ENCODE data around the gene ARFRP1. TPM values are rescaled to one million over a fixed set of nuclear protein-coding genes. Genes with fewer than 3 reads are reported as not detected.
"Not testable (repeated sequence)": the region's sequence is repeated elsewhere in the genome, so short reads cannot be mapped to it uniquely, and the experiment has no call there.

Gene ARFRP1
- total RNA-seq, 1 donor from 2014 or later: 49.1 TPM

DNA sequence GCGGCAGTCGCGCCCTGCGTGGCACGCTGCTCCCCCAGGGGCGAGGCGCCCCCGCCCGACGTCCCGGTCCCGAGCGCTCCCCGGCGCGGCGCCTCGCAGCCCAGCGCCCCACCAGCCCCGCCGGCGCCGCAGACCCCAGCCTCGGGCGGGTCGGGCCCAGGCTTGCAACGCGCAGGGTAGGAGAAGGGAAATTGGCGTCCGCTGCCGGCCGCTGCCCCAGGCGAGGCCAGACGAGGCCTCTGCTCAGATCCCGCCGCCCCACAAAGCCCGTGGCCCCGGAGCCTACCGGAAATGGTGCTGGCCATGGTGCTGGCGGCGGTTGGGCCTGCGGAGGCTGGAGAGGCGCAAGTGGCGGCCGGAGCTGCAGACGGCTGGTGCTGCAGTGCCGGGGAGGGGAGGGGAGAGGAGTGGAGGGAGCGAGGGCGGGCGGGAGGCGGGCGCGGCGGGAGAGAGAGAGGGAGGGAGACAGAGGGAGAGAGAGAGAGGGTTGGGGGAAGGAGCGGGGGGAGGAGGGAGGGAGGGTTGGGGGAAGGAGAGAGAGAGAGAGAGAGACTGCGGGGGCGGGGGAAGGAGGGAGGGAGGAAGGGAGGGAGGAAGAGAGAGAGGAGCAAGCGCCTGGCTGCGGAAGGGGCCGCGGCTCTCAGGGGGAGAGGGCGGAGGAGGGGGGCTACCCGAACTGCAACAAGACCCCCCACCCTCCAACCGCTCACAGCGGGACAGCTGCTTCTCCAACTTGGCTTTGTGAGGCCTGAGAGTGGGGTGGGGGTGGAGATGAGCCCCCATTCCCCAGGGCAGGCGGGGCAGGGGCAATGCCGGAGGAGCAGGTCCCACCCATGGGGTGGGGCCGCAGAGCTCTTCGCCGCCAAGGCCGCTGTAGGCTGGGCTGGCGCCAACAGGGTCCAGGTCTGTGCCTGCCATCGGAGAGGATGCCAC lies 54.5 kb downstream of the ARFRP1 start, which contains the start of gene STMN3:
STMN3 (minus strand) TSS at position 384 of the 933 bp plus-strand sequence; CDS start at position 305, 79 bp downstream.
- ATAC-seq (peak; percentile 82), DNase-seq (ENCODE audit: low spot score) (peak; percentile 94)
- intact Hi-C loops (cut with DNase I): no loop called here

DNA sequence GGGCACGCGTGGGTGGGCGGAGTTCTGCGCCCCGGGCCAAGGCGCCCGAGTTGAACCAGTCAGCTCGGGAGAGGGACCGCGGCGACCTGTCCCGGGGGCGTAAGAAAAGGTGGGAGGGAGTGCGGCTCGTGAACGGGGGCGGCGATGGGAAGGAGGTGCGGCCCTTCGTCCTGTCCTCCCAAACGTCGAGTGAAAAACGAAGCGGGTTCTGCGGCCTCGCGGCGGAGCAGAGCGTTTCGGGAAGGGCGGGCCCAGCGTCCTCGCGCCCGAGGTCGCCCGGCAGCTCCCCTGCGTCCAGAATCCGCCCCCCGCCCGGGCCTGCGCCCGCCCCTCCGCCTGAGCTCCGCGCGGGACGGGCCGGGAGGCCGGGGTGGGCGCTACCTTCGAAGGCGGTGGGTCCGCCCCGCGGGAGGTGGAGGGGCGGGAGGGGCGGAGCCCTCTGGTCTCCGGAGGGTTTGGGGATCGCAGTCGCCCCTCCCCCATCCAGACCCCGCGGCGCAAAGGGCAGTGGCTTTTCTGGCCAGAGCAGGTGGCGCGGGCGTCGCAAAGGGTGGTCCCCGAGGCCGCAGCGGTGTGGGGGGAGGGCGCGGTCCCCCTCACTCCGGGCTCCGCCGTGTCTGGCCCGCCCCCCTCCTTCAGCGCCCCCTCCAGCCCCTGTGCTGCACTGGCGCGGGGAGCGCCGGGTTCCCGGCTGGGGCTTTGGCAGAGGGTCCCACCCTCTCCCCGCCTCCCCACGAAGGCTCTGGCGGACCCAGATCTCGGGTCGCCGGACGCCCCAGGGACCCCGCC lies 55.4 kb downstream of the ARFRP1 start:
- ATAC-seq (no peak), DNase-seq (ENCODE audit: low spot score) (no peak)
- intact Hi-C loops (cut with DNase I): no loop called here

DNA sequence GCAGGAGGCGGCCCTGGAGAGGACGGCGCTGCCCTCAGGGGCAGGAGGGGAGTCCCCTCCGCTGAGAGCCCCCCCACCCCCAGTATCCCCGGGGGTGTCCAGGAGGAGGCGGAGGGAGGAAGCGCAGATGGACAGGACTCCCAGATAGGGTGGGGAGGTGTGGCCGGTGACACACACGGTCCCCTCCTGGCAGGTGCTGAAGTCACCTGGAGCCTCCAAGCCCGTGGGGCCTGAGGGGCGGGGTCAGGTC lies 55.9 kb downstream of the ARFRP1 start:
- peak; percentile 7 for ATAC-seq
- intact Hi-C loops (cut with DNase I): no loop called here
- no peak for DNase-seq (ENCODE audit: low spot score)

DNA sequence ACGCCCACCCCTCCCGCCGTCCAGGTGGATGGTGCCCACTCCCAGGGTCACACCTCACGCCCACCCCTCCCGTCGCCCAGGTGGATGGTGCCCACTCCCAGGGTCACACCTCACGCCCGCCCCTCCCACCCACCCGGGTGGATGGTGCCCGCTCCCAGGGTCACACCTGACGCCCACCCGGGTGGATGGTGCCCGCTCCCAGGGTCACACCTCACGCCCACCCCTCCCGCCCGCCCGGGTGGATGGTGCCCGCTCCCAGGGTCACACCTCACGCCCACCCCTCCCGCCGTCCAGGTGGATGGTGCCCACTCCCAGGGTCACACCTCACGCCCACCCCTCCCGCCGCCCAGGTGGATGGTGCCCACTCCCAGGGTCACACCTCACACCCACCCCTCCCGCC lies 57.3 kb downstream of the ARFRP1 start:
- intact Hi-C loops (cut with DNase I); DNase-seq (ENCODE audit: low spot score); ATAC-seq: not testable (repeated sequence)

DNA sequence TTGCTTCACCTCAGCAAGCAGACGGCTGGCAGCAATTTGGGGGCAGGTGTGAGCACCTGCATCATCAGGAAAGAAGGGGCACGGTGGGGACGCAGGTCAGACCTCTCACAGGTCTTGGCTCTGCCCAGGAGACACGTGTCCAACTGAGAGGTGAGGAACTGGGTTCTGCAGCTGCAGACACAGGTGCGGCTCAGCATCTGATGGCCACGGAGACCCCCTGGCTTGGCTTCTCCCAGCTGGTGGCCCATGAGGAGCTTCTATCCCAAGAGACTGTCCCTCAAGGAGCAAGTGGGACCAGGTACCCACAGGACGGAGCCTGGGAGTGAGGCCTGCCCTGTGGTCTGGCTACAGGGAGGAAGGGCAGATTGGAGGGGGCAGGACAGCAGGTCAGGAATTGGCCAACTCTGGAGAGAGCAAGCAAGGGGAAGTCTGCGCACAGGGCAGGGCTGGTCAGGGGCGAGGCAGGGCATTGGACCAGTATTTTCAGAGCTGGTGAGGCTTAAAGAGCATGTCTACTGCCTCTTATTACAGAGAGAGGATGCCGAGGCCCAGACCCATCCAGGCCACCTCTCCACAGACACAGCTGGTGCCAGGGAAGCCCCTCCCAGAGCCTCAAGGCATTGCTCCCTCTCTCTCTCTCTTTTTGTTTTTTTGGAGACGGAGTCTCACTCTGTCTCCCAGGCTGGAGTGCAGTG lies 58.7 kb downstream of the ARFRP1 start:
- no peak for DNase-seq (ENCODE audit: low spot score)
- intact Hi-C loops (cut with DNase I): no loop called here
- ATAC-seq: no peak

Other genes starting within 250 kb of the ARFRP1 start
- gene KCNQ2, start 235.3 kb downstream of the ARFRP1 start, total RNA-seq: not detected
- 0.45 TPM for gene EEF1A2, start 208.9 kb downstream of the ARFRP1 start, total RNA-seq
- gene PPDPF, start 187.2 kb downstream of the ARFRP1 start, total RNA-seq: 257 TPM
- gene PTK6, start 170.6 kb downstream of the ARFRP1 start, total RNA-seq: 0.13 TPM
- gene SRMS, start 160.2 kb downstream of the ARFRP1 start, total RNA-seq: not detected
- 0.94 TPM for gene FNDC11, start 153.8 kb downstream of the ARFRP1 start, total RNA-seq
- gene HELZ2, start 133.7 kb downstream of the ARFRP1 start, total RNA-seq: 21.4 TPM
- gene GMEB2, start 80.9 kb downstream of the ARFRP1 start, total RNA-seq: 11.1 TPM
- 19.7 TPM for gene STMN3, start 54.6 kb downstream of the ARFRP1 start, total RNA-seq
- gene RTEL1, start 49.7 kb downstream of the ARFRP1 start, total RNA-seq: 34.1 TPM
- 6.1 TPM for gene TNFRSF6B, start 11.3 kb downstream of the ARFRP1 start, total RNA-seq
- gene ZGPAT, start 63 bp upstream of the ARFRP1 start, total RNA-seq: 23.8 TPM
- 8.1 TPM for gene LIME1, start 28.7 kb upstream of the ARFRP1 start, total RNA-seq
- gene SLC2A4RG, start 31.8 kb upstream of the ARFRP1 start, total RNA-seq: 73.0 TPM
- 30.2 TPM for gene ZBTB46, start 123.3 kb upstream of the ARFRP1 start, total RNA-seq
- not detected for gene ABHD16B, start 153.5 kb upstream of the ARFRP1 start, total RNA-seq
- 69.1 TPM for gene TPD52L2, start 157.3 kb upstream of the ARFRP1 start, total RNA-seq
- 30.1 TPM for gene DNAJC5, start 187.2 kb upstream of the ARFRP1 start, total RNA-seq
- 50.8 TPM for gene UCKL1, start 248.4 kb upstream of the ARFRP1 start, total RNA-seq

All from sciatic nerve (tissue), 2 donors.